ENCODE results near the gene PSD2. TPM values are rescaled to one million over a fixed set of nuclear protein-coding genes. Genes with fewer than 3 reads are reported as not detected.

The PSD2 gene
- total and polyA plus RNA-seq, 2 donors (not counting 1 experiment from before 2014, with no cell fraction given) = 0.10 to 0.17 TPM

GRCh38 chr5:139861021-139861888 lies 65.6 kb downstream of the PSD2 start:
- Histone ChIP-seq H4K20me1 (ENCODE audit: control insufficient read depth, insufficient read depth, low read length, poor library complexity, severe bottlenecking) (no peaks in the 10 kb centered on the region), H3K4me3 (ENCODE audit: control extremely low read depth in 1 of 5, extremely low read depth in 1 of 5, insufficient read depth in 1 of 5, low read depth in 2 of 5, low read length in 4 of 5) (no peak overlapping the region), H3K79me2 (ENCODE audit: control insufficient read depth, insufficient read depth, low read length) (no peaks in the 10 kb centered on the region), H3K4me1 (ENCODE audit: control insufficient read depth in 2 of 2, insufficient read depth in 2 of 2, low read length in 2 of 2) (peaks cover 0 to 3% of the 10 kb centered on the region in 2 donors), H3K4me2 (replicated peaks; ENCODE audit: low read depth, low read length, poor library complexity, severe bottlenecking) (no peak overlapping the region), H3K36me3 (replicated peaks in 1 of 2; ENCODE audit: control extremely low read depth in 1 of 2, control insufficient read depth in 1 of 2, extremely low read depth in 1 of 2, insufficient read depth in 2 of 2, low read length in 1 of 2) (no peaks in the 10 kb centered on the region), H3K27me3 (replicated peaks in 1 of 4; ENCODE audit: control extremely low read depth in 1 of 4, control insufficient read depth in 3 of 4, insufficient read depth in 4 of 4, low read length in 3 of 4) (peaks cover 0 to 6% (median 1%) of the 10 kb centered on the region in 4 experiments), H2AFZ (ENCODE audit: insufficient read depth, low read depth, low read length, poor library complexity, severe bottlenecking) (no peak overlapping the region), H3K9ac (ENCODE audit: low read length) (no peak overlapping the region), H3K27ac (ENCODE audit: low read length in 2 of 2) (no peak overlapping the region), H3K9me3 (ENCODE audit: control extremely low read depth in 1 of 3, control insufficient read depth in 2 of 3, insufficient read depth in 1 of 3, low read length in 2 of 3) (no peaks in the 10 kb centered on the region)
- Mint-ChIP-seq H3K9me3 (ENCODE audit: insufficient read depth) (no peaks in the 10 kb centered on the region), H3K27ac (no peak overlapping the region), H3K4me1 (peaks cover 7% of the 10 kb centered on the region), H3K27me3 (peaks cover 4% of the 10 kb centered on the region), H3K4me3 (no peak overlapping the region)
- CTCF ChIA-PET = interaction anchor here (0.5 to 6.3 kb wide), 6 partner anchors 8 to 296 kb away, joined by 3 to 117 read pairs (median 12); no protein-coding TSS in a partner anchor
- ATAC-seq (ENCODE audit: low read depth) = no peak
- WGBS (ENCODE audit: insufficient coverage) = 93% methylated on average over 9 of the region's 15 CpGs
- TF ChIP-seq EZH2 (IDR thresholded peaks at IDR 0.05; ENCODE audit: borderline replicate concordance, insufficient read depth, low read depth, low read length, poor library complexity, severe bottlenecking) (no peak), CTCF (IDR thresholded peaks at IDR 0.05) (no peak)
- DNase-seq = no peak
- POLR2A ChIA-PET = no interaction called here
- intact Hi-C loops (cut with micrococcal nuclease) = no loop called here

GRCh38 chr5:139861889-139862207 lies 66.2 kb downstream of the PSD2 start:
- ChIA-PET POLR2A (no interaction called here), CTCF (interaction anchor here (0.5 to 6.3 kb wide), 8 partner anchors 9 to 505 kb away, joined by 3 to 117 read pairs (median 12); no protein-coding TSS in a partner anchor)
- Histone ChIP-seq H3K9ac (ENCODE audit: low read length) (no peak overlapping the region), H3K4me1 (ENCODE audit: control insufficient read depth in 2 of 2, insufficient read depth in 2 of 2, low read length in 2 of 2) (peaks cover 0 to 3% of the 10 kb centered on the region in 2 donors), H3K27ac (ENCODE audit: low read length in 2 of 2) (no peak overlapping the region), H2AFZ (ENCODE audit: insufficient read depth, low read depth, low read length, poor library complexity, severe bottlenecking) (no peak overlapping the region), H3K36me3 (replicated peaks in 1 of 2; ENCODE audit: control extremely low read depth in 1 of 2, control insufficient read depth in 1 of 2, extremely low read depth in 1 of 2, insufficient read depth in 2 of 2, low read length in 1 of 2) (no peaks in the 10 kb centered on the region), H3K4me3 (ENCODE audit: control extremely low read depth in 1 of 5, extremely low read depth in 1 of 5, insufficient read depth in 1 of 5, low read depth in 2 of 5, low read length in 4 of 5) (no peak overlapping the region), H4K20me1 (ENCODE audit: control insufficient read depth, insufficient read depth, low read length, poor library complexity, severe bottlenecking) (no peaks in the 10 kb centered on the region), H3K9me3 (ENCODE audit: control extremely low read depth in 1 of 3, control insufficient read depth in 2 of 3, insufficient read depth in 1 of 3, low read length in 2 of 3) (no peaks in the 10 kb centered on the region), H3K79me2 (ENCODE audit: control insufficient read depth, insufficient read depth, low read length) (no peaks in the 10 kb centered on the region), H3K27me3 (replicated peaks in 1 of 4; ENCODE audit: control extremely low read depth in 1 of 4, control insufficient read depth in 3 of 4, insufficient read depth in 4 of 4, low read length in 3 of 4) (peaks cover 0 to 6% (median 1%) of the 10 kb centered on the region in 4 experiments), H3K4me2 (replicated peaks; ENCODE audit: low read depth, low read length, poor library complexity, severe bottlenecking) (no peak overlapping the region)
- intact Hi-C loops (cut with micrococcal nuclease) = no loop called here
- no peaks in the 10 kb centered on the region for H3K9me3 Mint-ChIP-seq (ENCODE audit: insufficient read depth)
- peaks cover 7% of the 10 kb centered on the region for H3K4me1 Mint-ChIP-seq
- no peak for ATAC-seq (ENCODE audit: low read depth)
- WGBS (ENCODE audit: insufficient coverage) = 92% methylated on average over 4 of the region's 4 CpGs
- peaks cover 8% of the 10 kb centered on the region for H3K27me3 Mint-ChIP-seq
- H3K27ac Mint-ChIP-seq = no peak overlapping the region
- DNase-seq = no peak
- TF ChIP-seq EZH2 (IDR thresholded peaks at IDR 0.05; ENCODE audit: borderline replicate concordance, insufficient read depth, low read depth, low read length, poor library complexity, severe bottlenecking) (no peak), CTCF (IDR thresholded peaks at IDR 0.05) (no peak)
- no peak overlapping the region for H3K4me3 Mint-ChIP-seq
